GM23248 (cell line): ENCODE measurements around the gene MGAT5.

Experiments used
- EZH2 ChIP-seq: fragments of 200-600 bp; sonication (generic); IDR thresholded peaks from 2 replicates; pipeline ENCODE4 v1.6.1; 2018; ENCODE audit warnings: antibody characterized with exemption, mild to moderate bottlenecking; ENCODE audit not compliant: insufficient read depth, poor library complexity, severe bottlenecking
- EZH2phosphoT487 ChIP-seq: fragments of 200-600 bp; sonication (generic); IDR thresholded peaks from 2 replicates; pipeline ENCODE4 v1.6.1; 2018; ENCODE audit warnings: antibody characterized with exemption, moderate library complexity, mild to moderate bottlenecking, low read depth; ENCODE audit not compliant: insufficient read depth

- no peak for TF ChIP-seq EZH2
- TF ChIP-seq EZH2phosphoT487: no peak
Observed at GRCh38 chr2:134452042-134452733, 198.3 kb downstream of the MGAT5 start.
